LHCN-M2 (cell line): ENCODE data around the gene MYH1. TPM values are rescaled to one million over a fixed set of nuclear protein-coding genes. Genes with fewer than 3 reads are reported as not detected.
A peak's percentile ranks its signal among the peaks of the same experiment; 100 is the strongest.

ENCODE experiments used
- DNase-seq: peaks from one replicate; pipeline ENCODE4 v3.0.0-alpha.2; 2012; ENCODE audit warnings: low read depth
- total RNA-seq: library from RNA; depleted of rRNA; stranded (reverse); fragments of >200 nt; gene quantifications from 2 replicates; pipeline ENCODE4 v1.2.3, GENCODE V29; 2014; rRNA removed

The MYH1 gene
- total RNA-seq, 1 experiment from 2014 or later: not detected

DNA sequence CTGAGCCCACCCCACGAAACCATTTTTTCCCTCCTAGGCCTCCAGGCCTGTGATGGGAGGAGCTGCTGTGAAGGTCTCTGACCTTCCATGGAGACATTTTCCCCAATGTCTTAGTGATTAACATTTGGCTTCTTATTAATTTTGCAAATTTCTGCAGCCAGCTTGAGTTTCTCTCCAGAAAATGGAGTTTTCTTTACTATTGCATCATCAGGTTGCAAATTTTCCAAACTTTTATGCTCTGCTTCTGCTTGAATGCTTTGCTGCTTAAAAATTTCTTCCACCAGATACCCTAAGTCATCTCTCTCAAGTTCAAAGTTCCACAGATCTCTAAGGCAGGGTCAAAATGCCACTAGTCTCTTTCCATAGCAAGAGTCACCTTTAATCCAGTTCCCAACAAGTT lies 36.1 kb downstream of the MYH1 start:
- DNase-seq: no peak

DNA sequence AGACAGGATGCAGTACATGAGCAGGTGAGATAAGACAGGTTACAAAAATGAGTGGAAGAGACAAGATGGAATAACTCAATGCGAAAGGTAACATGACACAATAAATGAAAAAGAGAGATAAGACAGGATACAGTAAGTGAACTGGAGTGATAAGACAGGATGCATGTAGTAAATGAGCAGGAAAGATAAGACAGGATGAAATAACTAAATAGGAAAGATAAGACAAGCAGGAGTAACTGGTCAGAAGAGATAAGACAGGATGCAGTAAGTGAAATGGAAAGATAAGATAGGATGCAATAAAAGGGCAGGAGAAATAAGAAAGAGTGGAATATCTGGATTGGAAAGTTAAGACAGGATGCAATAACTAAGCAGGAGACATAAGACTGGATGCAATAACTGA lies 40.6 kb downstream of the MYH1 start:
- no peak for DNase-seq

DNA sequence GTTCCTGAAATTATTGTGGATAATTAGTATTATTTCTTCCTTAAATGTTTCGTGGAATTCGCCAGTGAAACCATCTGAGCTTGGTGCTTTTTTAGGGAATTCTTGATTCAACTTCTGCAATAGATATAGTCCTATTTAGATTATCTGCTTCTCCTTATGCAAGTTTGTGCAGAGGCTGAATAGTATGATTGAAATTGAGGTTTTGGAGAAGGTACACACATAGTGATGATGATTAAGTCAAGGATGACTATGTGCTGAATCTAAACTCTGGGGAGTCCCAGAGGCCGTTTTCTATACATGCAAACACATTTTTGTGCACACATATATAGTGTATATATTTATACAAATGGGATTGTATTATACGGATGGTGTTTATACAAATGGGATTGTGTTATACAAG lies 43.8 kb downstream of the MYH1 start:
- DNase-seq: peak; percentile 37

DNA sequence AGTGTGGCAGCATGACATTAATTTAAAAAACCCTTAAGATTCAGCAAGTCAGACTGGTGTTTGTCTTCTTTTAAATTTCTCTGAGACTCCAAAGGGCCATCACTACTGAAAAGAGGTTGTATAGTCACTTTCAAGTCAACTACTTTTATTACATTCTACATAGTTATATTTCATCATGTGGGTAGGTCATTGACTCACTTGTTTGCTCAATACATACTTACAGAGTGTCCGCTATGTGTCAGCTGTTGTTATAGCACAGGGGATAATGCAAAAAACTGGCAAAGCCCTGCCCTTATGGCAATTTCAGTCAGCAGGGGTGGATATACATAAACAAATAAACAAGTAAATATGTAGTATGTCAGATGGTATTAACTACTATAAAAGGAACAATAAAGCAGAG lies 46.5 kb downstream of the MYH1 start:
- peak; percentile 76 for DNase-seq

DNA sequence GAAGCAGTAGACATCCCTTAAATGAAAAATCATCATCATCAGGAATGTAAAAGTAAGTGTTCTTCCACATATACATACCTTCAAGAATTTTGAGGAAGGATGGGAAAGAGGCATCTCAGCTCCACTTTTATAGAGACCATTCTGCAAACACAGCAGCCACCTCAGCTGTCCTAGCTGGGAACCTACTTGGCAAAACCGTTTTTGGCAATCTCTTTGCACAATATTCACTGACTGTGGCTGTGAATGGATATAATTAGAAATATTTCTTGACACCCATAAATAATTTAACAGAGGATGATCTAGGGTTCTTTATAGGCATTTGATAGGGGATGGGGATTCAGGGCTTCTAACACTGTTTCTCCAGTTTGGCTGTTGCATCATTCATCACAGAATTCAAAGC lies 48.9 kb downstream of the MYH1 start, which contains the start of gene MYH4:
Gene MYH4, minus strand, starts transcription at position 101 of the 400 bp plus-strand sequence. CDS start 2,814 bp downstream, outside the sequence.
- no peak for DNase-seq

DNA sequence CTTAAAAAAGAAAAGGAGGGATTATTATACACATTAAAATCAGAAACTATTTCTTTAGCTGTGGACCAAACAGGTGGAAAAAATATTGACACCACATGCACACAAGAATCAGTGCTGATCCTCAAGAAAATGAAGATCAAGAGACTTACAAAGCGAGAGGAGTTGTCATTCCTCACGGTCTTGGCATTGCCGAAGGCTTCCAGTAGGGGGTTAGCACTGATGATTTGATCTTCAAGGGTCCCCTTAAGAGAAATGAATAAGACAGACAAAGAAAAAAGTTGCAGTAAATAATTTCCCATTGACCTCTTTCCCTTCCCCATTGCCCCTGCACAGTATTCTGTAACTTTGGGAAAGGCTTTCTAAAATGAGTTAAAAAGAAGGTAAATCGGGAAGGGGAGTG lies 54.9 kb downstream of the MYH1 start:
- no peak for DNase-seq

DNA sequence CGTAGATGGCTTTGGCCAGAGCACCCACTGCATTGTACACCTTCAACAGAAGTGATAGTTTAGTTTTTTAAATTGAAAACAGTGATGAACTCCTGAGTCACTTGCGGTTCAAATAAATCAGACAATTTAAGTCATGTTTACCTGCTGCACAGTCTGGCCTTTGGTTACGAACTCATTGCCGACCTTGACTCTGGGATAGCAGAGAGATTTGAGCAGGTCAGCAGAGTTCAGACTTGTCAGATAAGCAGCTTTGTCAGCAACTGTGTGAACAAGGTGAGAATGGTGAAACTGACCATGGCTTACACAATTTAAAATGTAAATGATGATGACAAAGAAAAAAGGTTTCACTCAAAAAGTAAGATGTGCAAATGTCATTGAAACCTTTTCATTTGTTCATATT lies 58.3 kb downstream of the MYH1 start:
- no peak for DNase-seq

DNA sequence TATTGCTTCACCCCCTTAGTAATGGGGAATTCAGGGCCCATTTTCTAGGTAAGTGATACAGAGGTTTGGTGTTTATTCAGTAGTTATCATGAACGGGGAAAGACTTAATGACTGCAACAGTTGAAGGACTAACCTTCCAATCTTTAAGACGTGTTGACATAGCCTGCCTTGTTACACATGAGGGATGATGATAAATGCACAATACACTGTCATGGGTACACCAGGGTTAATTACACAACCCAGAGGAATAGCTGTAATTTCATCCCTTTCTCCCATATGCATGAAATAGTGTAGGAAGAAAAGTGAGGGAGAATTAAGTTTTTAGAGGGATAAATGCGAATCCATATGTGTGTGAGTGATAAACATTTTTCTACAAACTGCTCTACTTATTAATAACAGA lies 59.6 kb downstream of the MYH1 start:
- no peak for DNase-seq

DNA sequence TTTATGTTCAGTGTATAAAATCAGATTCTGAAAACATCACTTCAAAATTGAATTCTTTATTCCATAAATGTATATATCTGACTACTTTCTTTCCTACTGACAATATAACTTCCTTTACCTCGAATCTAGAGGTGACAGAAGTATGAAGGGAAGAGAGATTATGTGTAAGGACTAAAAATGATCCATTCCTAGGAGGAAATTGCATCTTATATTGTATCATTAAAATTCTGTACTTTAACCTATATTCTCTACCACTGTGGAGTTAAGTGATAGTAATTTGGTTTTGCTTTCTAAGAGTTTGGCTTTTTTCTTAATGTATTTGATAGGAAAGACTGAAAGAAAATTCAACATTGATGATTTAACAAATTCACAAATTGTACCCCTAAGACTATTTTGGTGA lies 60.4 kb downstream of the MYH1 start:
- no peak for DNase-seq

DNA sequence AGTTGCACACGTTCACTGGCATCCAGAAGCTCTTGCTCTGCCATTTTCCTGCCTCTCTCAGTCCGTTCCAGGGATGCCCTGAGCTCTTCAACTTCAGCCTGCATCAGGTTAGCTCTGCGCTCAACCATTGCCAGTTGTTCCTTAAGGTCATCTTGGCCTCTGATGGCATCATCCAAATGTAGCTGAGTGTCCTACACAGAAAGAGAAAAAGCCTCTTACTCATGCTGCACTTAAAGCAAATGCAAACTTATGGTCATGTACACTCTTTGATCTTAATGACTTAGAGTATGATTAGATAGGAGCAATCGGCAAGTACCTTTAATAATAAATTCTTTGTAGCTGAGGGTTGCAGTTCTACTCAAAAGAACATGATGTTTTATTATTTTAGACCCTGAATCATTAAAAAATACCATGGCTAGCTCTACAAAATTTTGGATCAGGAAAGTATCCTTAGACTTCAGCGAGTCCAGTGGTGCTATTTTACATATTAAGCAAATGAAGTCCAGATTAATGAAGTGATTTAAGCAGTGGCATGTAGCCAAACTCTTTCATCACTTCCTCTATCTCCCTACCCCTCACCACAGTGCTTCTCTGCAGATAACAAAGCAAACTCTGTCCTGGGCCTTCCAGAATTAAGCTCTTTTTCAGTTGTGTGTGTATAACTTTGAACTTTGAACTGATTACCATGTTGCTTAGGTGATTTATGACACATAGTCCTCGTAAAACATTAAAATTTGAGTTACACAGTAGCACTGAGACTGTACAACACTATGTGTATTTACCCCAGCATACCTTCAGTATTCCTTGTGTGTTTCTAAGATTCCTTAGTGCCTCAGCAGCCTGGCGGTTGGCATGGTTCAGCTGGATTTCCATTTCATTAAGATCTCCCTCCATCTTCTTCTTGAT lies 71.1 kb downstream of the MYH1 start:
- DNase-seq: no peak

Other genes with a start within 250 kb of the MYH1 start
- gene MYH13, start 145.5 kb downstream of the MYH1 start, total RNA-seq: 0.13 and 0.69 TPM in 2 replicates
- gene MYH8, start 96.6 kb downstream of the MYH1 start, total RNA-seq: 0.11 TPM in 1 of 2 replicates, not detected in the other
- not detected in 2 replicates for gene MYH4, start 49.0 kb downstream of the MYH1 start, total RNA-seq
- 0.06 and 0.11 TPM in 2 replicates for gene MYH2, start 31.1 kb upstream of the MYH1 start, total RNA-seq
- 0.19 and 0.40 TPM in 2 replicates for gene MYH3, start 138.8 kb upstream of the MYH1 start, total RNA-seq
- gene SCO1, start 179.0 kb upstream of the MYH1 start, total RNA-seq: 37.0 and 40.7 TPM in 2 replicates
- gene ADPRM, start 179.1 kb upstream of the MYH1 start, total RNA-seq: 7.3 and 9.4 TPM in 2 replicates
- gene TMEM220, start 211.5 kb upstream of the MYH1 start, total RNA-seq: 2.4 and 4.8 TPM in 2 replicates